Measurements from ENCODE around the gene ACTL6B.

GRCh38 chr7:100621554-100621953 is 34.7 kb downstream of the ACTL6B start:
- TF ChIP-seq EZH2phosphoT487 (IDR thresholded peaks at IDR 0.05) (no peak), CTCF (IDR thresholded peaks at IDR 0.05) (no peak)

Measured in neural progenitor cell (in vitro differentiated cells).